Measurements from ENCODE around the gene WSB1. TPM values are rescaled to one million over a fixed set of nuclear protein-coding genes. Genes with fewer than 3 reads are reported as not detected.
A peak's percentile ranks its signal among the peaks of the same experiment; 100 is the strongest.

The WSB1 gene
- total and polyA plus RNA-seq, 9 of the 15 experiments (the other 6 are each of a cell fraction or from before 2014, with no cell fraction given) = 22.8 to 229 (median 81.1) TPM

GRCh38 chr17:27345141-27345904, 51.4 kb downstream of the WSB1 start (continued):
- TF ChIP-seq, protein P1, sequence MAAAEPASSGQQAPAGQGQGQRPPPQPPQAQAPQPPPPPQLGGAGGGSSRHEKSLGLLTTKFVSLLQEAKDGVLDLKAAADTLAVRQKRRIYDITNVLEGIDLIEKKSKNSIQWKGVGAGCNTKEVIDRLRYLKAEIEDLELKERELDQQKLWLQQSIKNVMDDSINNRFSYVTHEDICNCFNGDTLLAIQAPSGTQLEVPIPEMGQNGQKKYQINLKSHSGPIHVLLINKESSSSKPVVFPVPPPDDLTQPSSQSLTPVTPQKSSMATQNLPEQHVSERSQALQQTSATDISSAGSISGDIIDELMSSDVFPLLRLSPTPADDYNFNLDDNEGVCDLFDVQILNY (CRISPR knock-in tag; IDR thresholded peaks at IDR 0.05) = no peak
- TF ChIP-seq ZNF644 (tag; IDR thresholded peaks at IDR 0.05; ENCODE audit: low read depth) (0 out of 2 replicates have a peak, but pooled peaks have one; percentile 44), BHLHE40 (IDR thresholded peaks at IDR 0.05; ENCODE audit: low read length) (no peak), KLF1 (tag; IDR thresholded peaks at IDR 0.05) (no peak), NR2C1 (IDR thresholded peaks at IDR 0.05) (no peak), NR2C1 (tag; IDR thresholded peaks at IDR 0.05) (peak; percentile 64), POLR2H (tag; IDR thresholded peaks at IDR 0.05; ENCODE audit: low read depth) (peak; percentile 88), FOXO4 (CRISPR knock-in tag; IDR thresholded peaks at IDR 0.05) (no peak), NCOA4 (IDR thresholded peaks at IDR 0.05; ENCODE audit: partially characterized antibody) (no peak), ZNF780A (CRISPR knock-in tag; IDR thresholded peaks at IDR 0.05) (no peak), ZC3H4 (CRISPR knock-in tag; IDR thresholded peaks at IDR 0.05; ENCODE audit: borderline replicate concordance) (no peak), ZNF282 (CRISPR knock-in tag; IDR thresholded peaks at IDR 0.05) (no peak), EP400 (IDR thresholded peaks at IDR 0.05) (peak; percentile 92), ARHGAP35 (IDR thresholded peaks at IDR 0.05; ENCODE audit: partially characterized antibody) (no peak), HMG20A (CRISPR knock-in tag; conservative IDR thresholded peaks at IDR 0.05) (no peak), KLF13 (tag; IDR thresholded peaks at IDR 0.05; ENCODE audit: borderline replicate concordance, low read depth) (no peak), KLF10 (CRISPR knock-in tag; IDR thresholded peaks at IDR 0.05) (no peak), MYC (IDR thresholded peaks at IDR 0.05; ENCODE audit: low read depth, low read length) (peak; percentile 96), MYC (CRISPR knock-in tag; IDR thresholded peaks at IDR 0.05; ENCODE audit: borderline replicate concordance, low read depth) (peak; percentile 70; the same call in 1 of the 2 replicates), RUNX1 (IDR thresholded peaks at IDR 0.05; ENCODE audit: low read depth) (no peak), ZNF280A (IDR thresholded peaks at IDR 0.05; ENCODE audit: low read depth, partially characterized antibody) (no peak)
- TF ChIP-seq, protein P2, sequence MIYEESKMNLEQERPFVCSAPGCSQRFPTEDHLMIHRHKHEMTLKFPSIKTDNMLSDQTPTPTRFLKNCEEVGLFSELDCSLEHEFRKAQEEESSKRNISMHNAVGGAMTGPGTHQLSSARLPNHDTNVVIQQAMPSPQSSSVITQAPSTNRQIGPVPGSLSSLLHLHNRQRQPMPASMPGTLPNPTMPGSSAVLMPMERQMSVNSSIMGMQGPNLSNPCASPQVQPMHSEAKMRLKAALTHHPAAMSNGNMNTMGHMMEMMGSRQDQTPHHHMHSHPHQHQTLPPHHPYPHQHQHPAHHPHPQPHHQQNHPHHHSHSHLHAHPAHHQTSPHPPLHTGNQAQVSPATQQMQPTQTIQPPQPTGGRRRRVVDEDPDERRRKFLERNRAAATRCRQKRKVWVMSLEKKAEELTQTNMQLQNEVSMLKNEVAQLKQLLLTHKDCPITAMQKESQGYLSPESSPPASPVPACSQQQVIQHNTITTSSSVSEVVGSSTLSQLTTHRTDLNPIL (CRISPR knock-in tag; IDR thresholded peaks at IDR 0.05) = no peak
- TF ChIP-seq, protein P3, sequence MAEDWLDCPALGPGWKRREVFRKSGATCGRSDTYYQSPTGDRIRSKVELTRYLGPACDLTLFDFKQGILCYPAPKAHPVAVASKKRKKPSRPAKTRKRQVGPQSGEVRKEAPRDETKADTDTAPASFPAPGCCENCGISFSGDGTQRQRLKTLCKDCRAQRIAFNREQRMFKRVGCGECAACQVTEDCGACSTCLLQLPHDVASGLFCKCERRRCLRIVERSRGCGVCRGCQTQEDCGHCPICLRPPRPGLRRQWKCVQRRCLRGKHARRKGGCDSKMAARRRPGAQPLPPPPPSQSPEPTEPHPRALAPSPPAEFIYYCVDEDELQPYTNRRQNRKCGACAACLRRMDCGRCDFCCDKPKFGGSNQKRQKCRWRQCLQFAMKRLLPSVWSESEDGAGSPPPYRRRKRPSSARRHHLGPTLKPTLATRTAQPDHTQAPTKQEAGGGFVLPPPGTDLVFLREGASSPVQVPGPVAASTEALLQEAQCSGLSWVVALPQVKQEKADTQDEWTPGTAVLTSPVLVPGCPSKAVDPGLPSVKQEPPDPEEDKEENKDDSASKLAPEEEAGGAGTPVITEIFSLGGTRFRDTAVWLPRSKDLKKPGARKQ (CRISPR knock-in tag; IDR thresholded peaks at IDR 0.05) = no peak
